Astrocyte of the cerebellum (primary cell): ENCODE measurements around the gene SETD3.

Experiments used
- DNase-seq: peaks from one replicate; pipeline ENCODE4 v3.0.0-alpha.2; 2011; ENCODE audit warnings: low read depth
- H3K4me3 ChIP-seq: 2 replicates; pipeline ENCODE4 v1.5.1; 2011; ENCODE audit warnings: mild to moderate bottlenecking, low read depth, low read length, moderate library complexity
- CTCF ChIP-seq: IDR thresholded peaks from 2 replicates; pipeline ENCODE4 v1.5.1; 2012; ENCODE audit warnings: low read length, low read depth, moderate library complexity, mild to moderate bottlenecking; ENCODE audit errors: missing control alignments
- in situ Hi-C: cut with HindIII; loops from 2 replicates; pipeline ENCODE4 v1.10.0; 2017; ENCODE audit warnings: low sequenced_read_pairs

The SETD3 gene

GRCh38 chr14:99407416-99407815 lies 73.2 kb downstream of the SETD3 start:
- TF ChIP-seq CTCF = no peak
- no peak for DNase-seq
- H3K4me3 ChIP-seq = no peak overlapping the region
- in situ Hi-C loops = no loop called here

GRCh38 chr14:99402950-99403349 lies 77.7 kb downstream of the SETD3 start:
- TF ChIP-seq CTCF = no peak
- in situ Hi-C loops = no loop called here

DNA sequence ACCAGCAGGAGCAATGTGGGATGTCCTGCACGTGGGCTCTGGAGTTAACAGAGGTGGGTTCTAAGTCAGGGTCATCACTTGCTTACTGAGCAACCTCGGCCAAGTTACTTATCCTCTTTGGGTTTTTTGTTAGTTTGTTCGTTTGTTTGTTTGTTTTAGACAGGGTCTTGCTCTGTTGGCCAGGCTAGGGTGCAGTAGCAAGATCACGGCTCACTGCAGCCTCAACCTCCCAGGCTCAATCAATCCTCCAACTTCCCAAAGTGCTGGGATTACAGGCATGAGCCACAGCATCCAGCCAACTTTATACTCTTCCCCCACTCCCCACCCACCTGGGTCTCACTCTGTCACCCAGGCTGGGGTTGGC lies 78.4 kb downstream of the SETD3 start:
- no peak for TF ChIP-seq CTCF
- no peak overlapping the region for H3K4me3 ChIP-seq
- no peak for DNase-seq
- in situ Hi-C loops = no loop called here

More at GRCh38 chr14:99402950-99403349, 77.7 kb downstream of the SETD3 start:
- no peak for DNase-seq
- H3K4me3 ChIP-seq = no peak overlapping the region

- DNase-seq = no peak
- in situ Hi-C loops = no loop called here
- no peak overlapping the region for H3K4me3 ChIP-seq
- TF ChIP-seq CTCF = no peak
These were observed 78.9 kb downstream of the SETD3 start for GRCh38 chr14:99401621-99402284.

DNA sequence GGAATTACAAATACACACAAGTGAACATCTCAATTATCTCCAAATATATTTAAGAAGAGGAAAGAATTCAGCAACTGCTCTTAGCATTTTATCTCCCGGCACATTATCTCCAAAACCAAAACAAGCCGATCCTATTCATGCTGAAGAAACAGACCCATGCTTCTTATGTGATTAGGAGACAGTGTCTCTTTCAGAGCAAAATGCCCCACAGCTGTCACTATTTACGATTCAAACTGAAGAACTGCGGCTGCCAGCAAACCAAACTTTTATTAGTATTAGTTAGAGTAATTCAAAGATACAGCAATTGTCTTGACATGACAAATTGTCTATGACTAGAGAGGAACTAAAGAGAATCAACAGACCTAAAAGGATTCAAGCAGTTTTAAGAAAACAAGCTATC lies 79.4 kb downstream of the SETD3 start:
- in situ Hi-C loops = no loop called here
- no peak for TF ChIP-seq CTCF
- DNase-seq = no peak
- no peak overlapping the region for H3K4me3 ChIP-seq

DNA sequence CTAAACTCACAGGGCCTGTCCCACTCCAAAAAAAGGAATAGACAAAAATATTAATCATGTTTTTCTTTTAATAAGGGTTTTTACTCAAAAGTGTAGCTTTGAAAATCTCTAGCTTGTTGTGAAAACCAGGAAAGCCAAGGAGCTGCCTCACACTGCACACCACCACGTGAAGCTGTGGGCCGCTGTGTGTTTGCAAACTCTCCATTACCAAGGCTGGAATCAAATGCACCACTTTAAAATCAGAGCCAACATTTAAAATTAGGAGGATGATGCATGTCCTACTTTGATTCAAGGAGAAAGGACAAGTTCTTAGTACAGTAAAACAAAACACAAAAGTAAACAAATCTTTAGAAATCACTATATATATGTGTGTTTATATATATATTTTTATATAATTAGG lies 83.0 kb downstream of the SETD3 start:
- no peak for DNase-seq
- TF ChIP-seq CTCF = no peak
- no peak overlapping the region for H3K4me3 ChIP-seq
- in situ Hi-C loops = no loop called here
